Endothelial cell of umbilical vein (primary cell): ENCODE results near the gene DPF3. TPM values are rescaled to one million over a fixed set of nuclear protein-coding genes. Genes with fewer than 3 reads are reported as not detected.

Source experiments
- BruUV-seq: library from RNA; stranded (reverse); fragments of 400-500 nt; replicated peaks from 2 replicates; lab custom pipeline; 2021; lab: Mats Ljungman, UMichigan
- CTCF ChIA-PET: fragments of 300-600, 350-600 bp; sonication (Branson Sonifier 250); formaldehyde crosslinking; loops from one replicate; lab custom pipeline; 2021; ENCODE audit warnings: antibody characterized with exemption, inconsistent platforms; lab: Charles Lee
- POLR2A ChIA-PET: fragments of 300-600, 350-600 bp; sonication (Branson Sonifier 250); formaldehyde crosslinking; loops from one replicate; lab custom pipeline; 2021; ENCODE audit warnings: antibody characterized with exemption, inconsistent platforms; lab: Charles Lee
- DNase-seq: peaks from one replicate; pipeline ENCODE4 v3.0.0-alpha.2; 2011; ENCODE audit warnings: low read depth, low spot score
- FAIRE-seq: peaks from 2 replicates; lab custom pipeline; 2011; peaks lifted over from hg19 to GRCh38; lab: Jason Lieb, UNC
- H2AFZ ChIP-seq: 2 replicates; pipeline ENCODE4 v1.6.0; 2012; ENCODE audit warnings: low read depth, low read length, control low read depth, inconsistent platforms
- H3K27ac ChIP-seq: 2 replicates; pipeline ENCODE4 v1.5.1; 2011; ENCODE audit warnings: low read depth, mild to moderate bottlenecking, control low read depth, low read length, moderate library complexity; ENCODE audit not compliant: insufficient read depth
- H3K27me3 ChIP-seq, 2 experiments: 2 replicates each; pipeline versions ENCODE4 v1.6.0 to v1.6.1; 2011; ENCODE audit warnings: low read length in 2 of 2, mixed read lengths in 1 of 2; ENCODE audit not compliant: control insufficient read depth in 2 of 2, insufficient read depth in 2 of 2
- H3K36me3 ChIP-seq, 2 experiments: 2 replicates in 1 of 2; 3 replicates in 1 of 2; pipeline ENCODE4 v1.5.1; 2011; ENCODE audit warnings: low read length in 2 of 2, mild to moderate bottlenecking in 1 of 2, moderate library complexity in 1 of 2; ENCODE audit not compliant: control insufficient read depth in 2 of 2, insufficient read depth in 2 of 2; ENCODE audit errors: extremely low read depth in 1 of 2
- H3K4me1 ChIP-seq: 3 replicates; pipeline ENCODE4 v1.5.1; 2011; ENCODE audit warnings: mild to moderate bottlenecking, low read length; ENCODE audit not compliant: control insufficient read depth, insufficient read depth; ENCODE audit errors: extremely low read depth
- H3K4me2 ChIP-seq: 2 replicates; pipeline ENCODE4 v1.6.1; 2011; ENCODE audit warnings: low read length, control low read depth, mixed read lengths; ENCODE audit not compliant: insufficient read depth
- H3K4me3 ChIP-seq, 3 experiments: fragments of 200-600 bp in 1 of 3; sonication (generic), shearing (Covaris generic) in 1 of 3; replicated peaks in 1 of 3; 2 replicates each; pipeline ENCODE4 v1.5.1; 2011 to 2016; ENCODE audit warnings: control low read depth in 3 of 3, low read length in 3 of 3, mild to moderate bottlenecking in 2 of 3, inconsistent platforms in 1 of 3, low read depth in 1 of 3, moderate library complexity in 1 of 3; ENCODE audit not compliant: insufficient read depth in 1 of 3
- H3K79me2 ChIP-seq: 2 replicates; pipeline ENCODE4 v1.6.0; 2012; ENCODE audit warnings: low read length, inconsistent platforms; ENCODE audit not compliant: control insufficient read depth, insufficient read depth
- H3K9ac ChIP-seq: replicated peaks from 2 replicates; pipeline ENCODE3; 2011; ENCODE audit warnings: low read length, control low read depth; ENCODE audit not compliant: insufficient read depth; ENCODE audit errors: extremely low read depth
- H3K9me1 ChIP-seq: replicated peaks from 3 replicates; pipeline ENCODE4 v1.6.0; 2011; ENCODE audit warnings: mild to moderate bottlenecking, low read length; ENCODE audit not compliant: control insufficient read depth, insufficient read depth; ENCODE audit errors: extremely low read depth
- H3K9me3 ChIP-seq: replicated peaks from 2 replicates; pipeline ENCODE4 v1.5.1; 2012; ENCODE audit warnings: low read length, inconsistent platforms; ENCODE audit not compliant: control insufficient read depth, insufficient read depth
- H4K20me1 ChIP-seq: replicated peaks from 2 replicates; pipeline ENCODE3; 2011; ENCODE audit warnings: mild to moderate bottlenecking, low read length; ENCODE audit not compliant: control insufficient read depth, insufficient read depth; ENCODE audit errors: extremely low read depth
- EZH2 ChIP-seq: IDR thresholded peaks from 2 replicates; pipeline ENCODE4 v1.6.1; 2012; ENCODE audit warnings: borderline replicate concordance, low read depth, mild to moderate bottlenecking, moderate library complexity, low read length, inconsistent platforms; ENCODE audit not compliant: severe bottlenecking
- FOS ChIP-seq: IDR thresholded peaks from 2 replicates; pipeline ENCODE4 v1.6.1; 2011; ENCODE audit warnings: mild to moderate bottlenecking, low read length, moderate library complexity, borderline replicate concordance; ENCODE audit not compliant: insufficient read depth
- GATA2 ChIP-seq: IDR thresholded peaks from 2 replicates; pipeline ENCODE4 v1.7.0; 2011; ENCODE audit warnings: low read depth, mild to moderate bottlenecking, moderate library complexity, mixed read lengths, low read length; ENCODE audit not compliant: insufficient read length, insufficient read depth
- JUN ChIP-seq: IDR thresholded peaks from 2 replicates; pipeline ENCODE4 v1.6.1; 2011; ENCODE audit warnings: borderline replicate concordance, low read depth; ENCODE audit not compliant: insufficient read length, insufficient read depth
- MYC ChIP-seq: IDR thresholded peaks from one replicate; pipeline ENCODE4 v1.6.1; 2011; ENCODE audit warnings: mild to moderate bottlenecking, low read depth, low read length
- POLR2A ChIP-seq: IDR thresholded peaks from 2 replicates; pipeline ENCODE4 v1.6.1; 2012; ENCODE audit warnings: low read depth, mild to moderate bottlenecking, control low read depth, low read length
- POLR2AphosphoS5 ChIP-seq: IDR thresholded peaks from 2 replicates; pipeline ENCODE4 v1.6.1; 2012; ENCODE audit warnings: low read depth, mild to moderate bottlenecking, control low read depth, low read length, moderate library complexity; ENCODE audit not compliant: insufficient read depth
- dilution Hi-C: fragments of 300-500 bp; cut with MboI; formaldehyde crosslinking; loops from one replicate; pipeline ENCODE4 v1.15.0; 2019; ENCODE audit warnings: low sequenced_read_pairs; ENCODE audit not compliant: extremely low pct_ligation_motif_present
- intact Hi-C: fragments of 100-400 bp; cut with micrococcal nuclease; formaldehyde crosslinking; loops from one replicate; pipeline ENCODE4 v1.10.0; 2022
- polyA plus RNA-seq, 4 experiments: library from polyadenylated mRNA; depleted of rRNA in 3 of 4; stranded (reverse) in 3 of 4; unstranded in 1 of 4; fragments of >200 nt; gene quantifications; 2 replicates each; pipeline versions ENCODE4 v1.2.1 to v1.2.3, GENCODE V29; 2011 to 2012; ENCODE audit warnings: missing spikeins in 1 of 4
- total RNA-seq: library from RNA; stranded (reverse); gene quantifications from 2 replicates; pipeline ENCODE4 v1.2.3, GENCODE V29; 2021
- TF ChIP-seq, protein P1 (sequence below), 2 donors: IDR thresholded peaks; 1 replicate in 1 of 2; 2 replicates in 1 of 2; pipeline ENCODE4 v1.5.1; 2011; ENCODE audit warnings: low read length in 2 of 2, mild to moderate bottlenecking in 2 of 2, moderate library complexity in 2 of 2, control low read depth in 1 of 2, inconsistent platforms in 1 of 2, low read depth in 1 of 2; ENCODE audit not compliant: insufficient read depth in 1 of 2; ENCODE audit errors: extremely low read depth in 1 of 2
- TF ChIP-seq, protein P2 (sequence below): IDR thresholded peaks from 2 replicates; pipeline ENCODE4 v1.6.1; 2011; ENCODE audit not compliant: insufficient read depth, insufficient read length

Gene DPF3
- total and polyA plus RNA-seq, 2 donors (not counting 3 experiments of a cell fraction or from before 2014, with no cell fraction given): 2.4 to 3.5 TPM

DNA sequence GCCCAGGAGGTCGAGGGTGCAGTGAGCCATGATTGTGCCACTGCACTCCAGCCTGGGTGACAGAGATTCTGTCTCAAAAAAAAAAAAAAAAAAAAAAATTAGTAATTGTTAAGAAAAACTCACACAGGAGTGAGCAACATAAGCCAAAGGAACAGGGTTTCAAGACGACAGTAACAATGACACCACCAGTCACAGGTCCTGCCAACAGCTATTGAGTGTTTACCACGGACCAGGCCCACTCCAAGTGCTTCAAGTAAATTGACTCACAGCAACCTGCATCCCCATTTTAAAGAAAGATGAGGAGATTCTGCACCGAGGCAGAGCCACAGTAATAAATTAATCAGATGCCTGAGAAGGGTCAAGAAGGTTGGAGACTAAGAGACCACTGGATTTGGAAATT lies 194.5 kb downstream of the DPF3 start:
- intact Hi-C loops (no loop called here), dilution Hi-C loops (no loop called here)
- H3K4me2 ChIP-seq: no peak overlapping the region
- no peaks in the 10 kb centered on the region for H3K27me3 ChIP-seq
- H3K4me3 ChIP-seq: no peak overlapping the region
- no peak for DNase-seq
- H3K79me2 ChIP-seq: no peaks in the 10 kb centered on the region
- TF ChIP-seq, protein P1, sequence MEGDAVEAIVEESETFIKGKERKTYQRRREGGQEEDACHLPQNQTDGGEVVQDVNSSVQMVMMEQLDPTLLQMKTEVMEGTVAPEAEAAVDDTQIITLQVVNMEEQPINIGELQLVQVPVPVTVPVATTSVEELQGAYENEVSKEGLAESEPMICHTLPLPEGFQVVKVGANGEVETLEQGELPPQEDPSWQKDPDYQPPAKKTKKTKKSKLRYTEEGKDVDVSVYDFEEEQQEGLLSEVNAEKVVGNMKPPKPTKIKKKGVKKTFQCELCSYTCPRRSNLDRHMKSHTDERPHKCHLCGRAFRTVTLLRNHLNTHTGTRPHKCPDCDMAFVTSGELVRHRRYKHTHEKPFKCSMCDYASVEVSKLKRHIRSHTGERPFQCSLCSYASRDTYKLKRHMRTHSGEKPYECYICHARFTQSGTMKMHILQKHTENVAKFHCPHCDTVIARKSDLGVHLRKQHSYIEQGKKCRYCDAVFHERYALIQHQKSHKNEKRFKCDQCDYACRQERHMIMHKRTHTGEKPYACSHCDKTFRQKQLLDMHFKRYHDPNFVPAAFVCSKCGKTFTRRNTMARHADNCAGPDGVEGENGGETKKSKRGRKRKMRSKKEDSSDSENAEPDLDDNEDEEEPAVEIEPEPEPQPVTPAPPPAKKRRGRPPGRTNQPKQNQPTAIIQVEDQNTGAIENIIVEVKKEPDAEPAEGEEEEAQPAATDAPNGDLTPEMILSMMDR (IDR thresholded peaks at IDR 0.05; ENCODE audit: extremely low read depth in 1 of 2, insufficient read depth in 1 of 2, low read depth in 1 of 2, low read length in 2 of 2): no peak
- no peak overlapping the region for H3K9ac ChIP-seq
- BruUV-seq: no TSS peak
- no peaks in the 10 kb centered on the region for H3K36me3 ChIP-seq
- FAIRE-seq: no peak
- no peaks in the 10 kb centered on the region for H3K9me1 ChIP-seq
- H3K9me3 ChIP-seq: no peaks in the 10 kb centered on the region
- POLR2A ChIA-PET: interaction anchor here (0.7 kb wide), 1 partner anchor 20 kb away, joined by 3 read pairs; no protein-coding TSS in a partner anchor
- no peaks in the 10 kb centered on the region for H4K20me1 ChIP-seq
- H3K4me1 ChIP-seq: no peaks in the 10 kb centered on the region
- CTCF ChIA-PET: interaction anchor here (0.7 to 1.5 kb wide), 2 partner anchors 116 to 206 kb away, joined by 3 to 4 read pairs; no protein-coding TSS in a partner anchor
- H2AFZ ChIP-seq: no peak overlapping the region
- H3K27ac ChIP-seq: no peak overlapping the region

DNA sequence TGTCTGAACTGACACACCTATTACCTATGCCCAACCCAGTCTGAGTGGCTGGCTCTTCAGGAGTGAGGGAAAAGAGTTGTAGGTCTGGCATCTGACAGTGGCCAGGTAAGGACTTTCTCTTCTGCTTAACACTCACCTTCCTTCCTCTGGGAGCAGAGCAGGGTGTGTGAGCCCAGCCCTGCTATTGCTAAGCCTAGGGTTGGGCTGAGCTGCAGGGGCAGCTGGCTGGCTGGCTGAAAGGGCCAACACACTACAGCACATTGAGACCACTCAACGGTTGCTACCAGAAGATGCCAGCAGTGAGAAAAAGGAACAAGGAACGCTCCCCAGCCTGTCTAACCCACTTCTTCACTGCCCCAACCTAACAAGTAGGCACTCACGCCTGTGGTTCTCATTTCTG lies 201.2 kb downstream of the DPF3 start:
- Histone ChIP-seq H3K4me1 (no peaks in the 10 kb centered on the region), H2AFZ (no peak overlapping the region), H3K9ac (no peak overlapping the region), H3K27ac (no peak overlapping the region), H3K27me3 (no peaks in the 10 kb centered on the region), H3K9me1 (no peaks in the 10 kb centered on the region), H3K4me3 (no peak overlapping the region), H3K9me3 (no peaks in the 10 kb centered on the region), H3K36me3 (no peaks in the 10 kb centered on the region), H3K4me2 (no peak overlapping the region), H3K79me2 (no peaks in the 10 kb centered on the region), H4K20me1 (no peaks in the 10 kb centered on the region)
- CTCF ChIA-PET: no interaction called here
- BruUV-seq: no TSS peak
- dilution Hi-C loops (no loop called here), intact Hi-C loops (no loop called here)
- POLR2A ChIA-PET: no interaction called here
- no peak for FAIRE-seq
- DNase-seq: no peak
- TF ChIP-seq MYC: no peak
- no peak for TF ChIP-seq GATA2
- TF ChIP-seq EZH2: no peak
- TF ChIP-seq, protein P1 (IDR thresholded peaks at IDR 0.05; ENCODE audit: extremely low read depth in 1 of 2, insufficient read depth in 1 of 2, low read depth in 1 of 2, low read length in 2 of 2): no peak
- TF ChIP-seq JUN: no peak
- no peak for TF ChIP-seq POLR2AphosphoS5
- TF ChIP-seq, protein P2, sequence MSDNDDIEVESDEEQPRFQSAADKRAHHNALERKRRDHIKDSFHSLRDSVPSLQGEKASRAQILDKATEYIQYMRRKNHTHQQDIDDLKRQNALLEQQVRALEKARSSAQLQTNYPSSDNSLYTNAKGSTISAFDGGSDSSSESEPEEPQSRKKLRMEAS: no peak
- no peak for TF ChIP-seq FOS
- no peak for TF ChIP-seq POLR2A
